K562 (cell line): ENCODE data around the gene SPEM3. TPM values are rescaled to one million over a fixed set of nuclear protein-coding genes. Genes with fewer than 3 reads are reported as not detected.

Experiments used
- CREM ChIP-seq: IDR thresholded peaks from 2 replicates; pipeline ENCODE4 v1.6.1; 2014; ENCODE audit warnings: antibody characterized with exemption, low read depth
- CXXC5 ChIP-seq: fragments of 250-450 bp; sonication (Bioruptor Pico); IDR thresholded peaks from 2 replicates; pipeline ENCODE4 v1.8.0; 2022; ENCODE audit warnings: inconsistent platforms, mild to moderate bottlenecking, moderate library complexity
- MAZ ChIP-seq, 2 experiments: fragments of 450-650 bp in 1 of 2; sonication (generic) in 1 of 2; formaldehyde crosslinking; IDR thresholded peaks in 1 of 2; conservative IDR thresholded peaks in 1 of 2; 2 replicates each; pipeline versions ENCODE4 v1.4.0 to v1.5.0; 2020; ENCODE audit warnings: mild to moderate bottlenecking in 1 of 2, missing genetic modification reagents in 1 of 2
- PCBP1 ChIP-seq: fragments of 200-400 bp; formaldehyde crosslinking; IDR thresholded peaks from 2 replicates; pipeline ENCODE4 v1.6.1; 2018; ENCODE audit warnings: mild to moderate bottlenecking, low read depth, low read length; ENCODE audit not compliant: poor library complexity, severe bottlenecking
- YY1 ChIP-seq, 3 experiments: IDR thresholded peaks; 2 replicates each; pipeline ENCODE4 v1.6.1; 2011; ENCODE audit warnings: low read length in 2 of 3, mild to moderate bottlenecking in 2 of 3, moderate library complexity in 2 of 3, borderline replicate concordance in 1 of 3, control low read depth in 1 of 3, low read depth in 1 of 3; ENCODE audit not compliant: insufficient read depth in 3 of 3, insufficient replicate concordance in 2 of 3, control insufficient read depth in 1 of 3, insufficient read length in 1 of 3; ENCODE audit errors: extremely low read depth in 1 of 3
- ZFX ChIP-seq: sonication (generic); formaldehyde crosslinking; IDR thresholded peaks from 2 replicates; pipeline ENCODE4 v1.8.0; 2022; ENCODE audit warnings: mild to moderate bottlenecking, missing genetic modification reagents, moderate library complexity
- polyA plus RNA-seq, 8 experiments: library from polyadenylated mRNA; depleted of rRNA in 4 of 8; stranded (reverse) in 5 of 8; unstranded in 3 of 8; fragments of >200 nt; fragmentation: Nextera tagmentation in 2 of 8; fragmentation: Illumina TruSeq in 1 of 8; extraction: Ambion mirVana in 2 of 8; extraction: Trizol in 1 of 8; gene quantifications; 2 replicates each; pipeline versions ENCODE4 v1.2.1 to v1.2.3, GENCODE V29; 2011 to 2014; ENCODE audit warnings: inconsistent platforms in 1 of 8, missing spikeins in 1 of 8
- total RNA-seq, 7 experiments: library from RNA; depleted of rRNA in 6 of 7; stranded (reverse); fragments of >200 nt in 6 of 7; fragmentation: Illumina TruSeq in 2 of 7; extraction: Trizol in 2 of 7; gene quantifications; 2 replicates each; pipeline versions ENCODE4 v1.2.1 to v1.2.3, GENCODE V29; 2011 to 2021; ENCODE audit warnings: low replicate concordance in 1 of 7
- TF ChIP-seq, protein P1 (sequence below), 2 experiments: fragments of 450-650 bp; conservative IDR thresholded peaks; 2 replicates each; pipeline ENCODE4 v1.6.1; 2017; ENCODE audit warnings: mild to moderate bottlenecking in 2 of 2, moderate library complexity in 2 of 2
- TF ChIP-seq, protein P2 (sequence below), 3 experiments: fragments of 200-800 bp in 1 of 3; sonication (Bioruptor generic) in 1 of 3; sonication (generic) in 1 of 3; formaldehyde crosslinking in 1 of 3; IDR thresholded peaks; 2 replicates each; pipeline versions ENCODE4 v1.6.1 to v1.8.0; 2016 to 2022; ENCODE audit warnings: mild to moderate bottlenecking in 2 of 3, missing compliant biosample characterization in 2 of 3, missing genetic modification characterization in 2 of 3, missing genetic modification reagents in 1 of 3
- TF ChIP-seq, protein P3 (sequence below), 2 experiments: fragments of 450-650 bp; IDR thresholded peaks; 2 replicates each; pipeline ENCODE4 v1.6.1; 2016
- TF ChIP-seq, protein P4 (sequence below): fragments of 250-450 bp; sonication (Bioruptor Pico); IDR thresholded peaks from 2 replicates; pipeline ENCODE4 v1.8.0; 2021; ENCODE audit warnings: moderate library complexity, mild to moderate bottlenecking, inconsistent platforms
- TF ChIP-seq, protein P5 (sequence below): fragments of 450-650 bp; IDR thresholded peaks from 2 replicates; pipeline ENCODE4 v1.6.1; 2017; ENCODE audit warnings: antibody characterized with exemption
- TF ChIP-seq, protein P6 (sequence below): sonication (generic); formaldehyde crosslinking; IDR thresholded peaks from 2 replicates; pipeline ENCODE4 v1.8.0; 2023; ENCODE audit warnings: mild to moderate bottlenecking, missing genetic modification reagents

Gene SPEM3
- total and polyA plus RNA-seq, 9 of the 15 experiments (the other 6 are each of a cell fraction or from before 2014, with no cell fraction given), result not detected

DNA sequence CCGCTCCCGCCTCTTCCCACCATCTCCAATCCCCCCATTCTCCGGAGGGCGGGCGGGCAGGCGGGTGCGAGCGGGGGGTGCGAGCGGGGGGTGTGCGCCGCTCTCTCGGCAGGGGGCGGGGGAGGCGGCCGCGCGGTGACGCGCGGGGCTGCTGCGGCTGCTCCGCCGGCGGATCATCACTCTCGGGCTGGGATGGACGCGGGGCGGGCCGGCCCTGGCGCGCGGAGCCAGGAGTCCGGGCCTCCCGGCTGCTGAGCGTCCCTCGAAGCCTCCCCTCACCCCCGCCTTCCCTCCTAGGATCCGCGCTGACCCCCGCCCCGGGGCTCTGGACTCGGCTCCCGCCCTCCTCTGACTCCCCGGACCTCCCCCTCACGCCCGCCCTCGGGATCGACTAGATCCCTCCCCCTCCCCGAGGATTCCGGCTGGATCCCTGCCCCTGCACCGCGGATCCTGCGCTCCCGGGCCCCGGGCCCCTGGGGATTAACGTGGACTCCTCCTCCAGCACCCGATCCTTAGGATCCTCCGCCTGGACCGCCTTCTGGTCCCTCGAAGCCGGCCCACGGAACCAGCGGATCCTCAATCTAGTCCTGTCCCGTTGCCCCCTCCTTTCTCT is 23.8 kb upstream of the SPEM3 start (continued):
- TF ChIP-seq, protein P1, sequence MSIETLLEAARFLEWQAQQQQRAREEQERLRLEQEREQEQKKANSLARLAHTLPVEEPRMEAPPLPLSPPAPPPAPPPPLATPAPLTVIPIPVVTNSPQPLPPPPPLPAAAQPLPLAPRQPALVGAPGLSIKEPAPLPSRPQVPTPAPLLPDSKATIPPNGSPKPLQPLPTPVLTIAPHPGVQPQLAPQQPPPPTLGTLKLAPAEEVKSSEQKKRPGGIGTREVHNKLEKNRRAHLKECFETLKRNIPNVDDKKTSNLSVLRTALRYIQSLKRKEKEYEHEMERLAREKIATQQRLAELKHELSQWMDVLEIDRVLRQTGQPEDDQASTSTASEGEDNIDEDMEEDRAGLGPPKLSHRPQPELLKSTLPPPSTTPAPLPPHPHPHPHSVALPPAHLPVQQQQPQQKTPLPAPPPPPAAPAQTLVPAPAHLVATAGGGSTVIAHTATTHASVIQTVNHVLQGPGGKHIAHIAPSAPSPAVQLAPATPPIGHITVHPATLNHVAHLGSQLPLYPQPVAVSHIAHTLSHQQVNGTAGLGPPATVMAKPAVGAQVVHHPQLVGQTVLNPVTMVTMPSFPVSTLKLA (conservative IDR thresholded peaks at IDR 0.05), result no peak
- TF ChIP-seq MAZ (CRISPR knock-in tag; conservative IDR thresholded peaks at IDR 0.05 in 1 of 2, IDR thresholded peaks at IDR 0.05 in 1 of 2), result peak in 1 of 2 experiments; percentile 75; a peak in 2 of 4 replicates
- peak; percentile 6 for TF ChIP-seq PCBP1
- TF ChIP-seq YY1 (IDR thresholded peaks at IDR 0.05; ENCODE audit: borderline replicate concordance in 1 of 3, control insufficient read depth in 1 of 3, extremely low read depth in 1 of 3, insufficient read depth in 3 of 3, insufficient read length in 1 of 3, insufficient replicate concordance in 2 of 3, low read depth in 1 of 3, low read length in 2 of 3), result peak in 1 of 3 experiments; percentile 32
- TF ChIP-seq, protein P2, sequence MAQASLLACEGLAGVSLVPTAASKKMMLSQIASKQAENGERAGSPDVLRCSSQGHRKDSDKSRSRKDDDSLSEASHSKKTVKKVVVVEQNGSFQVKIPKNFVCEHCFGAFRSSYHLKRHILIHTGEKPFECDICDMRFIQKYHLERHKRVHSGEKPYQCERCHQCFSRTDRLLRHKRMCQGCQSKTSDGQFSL (CRISPR knock-in tag; IDR thresholded peaks at IDR 0.05), result no peak; the same call in none of the 2 replicates
- TF ChIP-seq, protein P2 (tag; IDR thresholded peaks at IDR 0.05), result peak in 1 of 2 experiments; percentile 90; a peak in 2 of 4 replicates
- TF ChIP-seq, protein P3, sequence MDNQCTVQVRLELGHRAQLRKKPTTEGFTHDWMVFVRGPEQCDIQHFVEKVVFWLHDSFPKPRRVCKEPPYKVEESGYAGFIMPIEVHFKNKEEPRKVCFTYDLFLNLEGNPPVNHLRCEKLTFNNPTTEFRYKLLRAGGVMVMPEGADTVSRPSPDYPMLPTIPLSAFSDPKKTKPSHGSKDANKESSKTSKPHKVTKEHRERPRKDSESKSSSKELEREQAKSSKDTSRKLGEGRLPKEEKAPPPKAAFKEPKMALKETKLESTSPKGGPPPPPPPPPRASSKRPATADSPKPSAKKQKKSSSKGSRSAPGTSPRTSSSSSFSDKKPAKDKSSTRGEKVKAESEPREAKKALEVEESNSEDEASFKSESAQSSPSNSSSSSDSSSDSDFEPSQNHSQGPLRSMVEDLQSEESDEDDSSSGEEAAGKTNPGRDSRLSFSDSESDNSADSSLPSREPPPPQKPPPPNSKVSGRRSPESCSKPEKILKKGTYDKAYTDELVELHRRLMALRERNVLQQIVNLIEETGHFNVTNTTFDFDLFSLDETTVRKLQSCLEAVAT (IDR thresholded peaks at IDR 0.05), result 0 out of 4 replicates have a peak, but pooled peaks of 1 of the 2 experiments have one; percentile 23
- TF ChIP-seq, protein P4, sequence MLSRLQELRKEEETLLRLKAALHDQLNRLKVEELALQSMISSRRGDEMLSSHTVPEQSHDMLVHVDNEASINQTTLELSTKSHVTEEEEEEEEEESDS (CRISPR knock-in tag), result no peak
- TF ChIP-seq, protein P5, sequence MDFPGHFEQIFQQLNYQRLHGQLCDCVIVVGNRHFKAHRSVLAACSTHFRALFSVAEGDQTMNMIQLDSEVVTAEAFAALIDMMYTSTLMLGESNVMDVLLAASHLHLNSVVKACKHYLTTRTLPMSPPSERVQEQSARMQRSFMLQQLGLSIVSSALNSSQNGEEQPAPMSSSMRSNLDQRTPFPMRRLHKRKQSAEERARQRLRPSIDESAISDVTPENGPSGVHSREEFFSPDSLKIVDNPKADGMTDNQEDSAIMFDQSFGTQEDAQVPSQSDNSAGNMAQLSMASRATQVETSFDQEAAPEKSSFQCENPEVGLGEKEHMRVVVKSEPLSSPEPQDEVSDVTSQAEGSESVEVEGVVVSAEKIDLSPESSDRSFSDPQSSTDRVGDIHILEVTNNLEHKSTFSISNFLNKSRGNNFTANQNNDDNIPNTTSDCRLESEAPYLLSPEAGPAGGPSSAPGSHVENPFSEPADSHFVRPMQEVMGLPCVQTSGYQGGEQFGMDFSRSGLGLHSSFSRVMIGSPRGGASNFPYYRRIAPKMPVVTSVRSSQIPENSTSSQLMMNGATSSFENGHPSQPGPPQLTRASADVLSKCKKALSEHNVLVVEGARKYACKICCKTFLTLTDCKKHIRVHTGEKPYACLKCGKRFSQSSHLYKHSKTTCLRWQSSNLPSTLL, result peak; percentile 95
- 0 out of 2 replicates have a peak, but pooled peaks have one; percentile 12 for TF ChIP-seq ZFX (CRISPR knock-in tag)
- TF ChIP-seq CXXC5, result 0 out of 2 replicates have a peak, but pooled peaks have one; percentile 42
- TF ChIP-seq, protein P6, sequence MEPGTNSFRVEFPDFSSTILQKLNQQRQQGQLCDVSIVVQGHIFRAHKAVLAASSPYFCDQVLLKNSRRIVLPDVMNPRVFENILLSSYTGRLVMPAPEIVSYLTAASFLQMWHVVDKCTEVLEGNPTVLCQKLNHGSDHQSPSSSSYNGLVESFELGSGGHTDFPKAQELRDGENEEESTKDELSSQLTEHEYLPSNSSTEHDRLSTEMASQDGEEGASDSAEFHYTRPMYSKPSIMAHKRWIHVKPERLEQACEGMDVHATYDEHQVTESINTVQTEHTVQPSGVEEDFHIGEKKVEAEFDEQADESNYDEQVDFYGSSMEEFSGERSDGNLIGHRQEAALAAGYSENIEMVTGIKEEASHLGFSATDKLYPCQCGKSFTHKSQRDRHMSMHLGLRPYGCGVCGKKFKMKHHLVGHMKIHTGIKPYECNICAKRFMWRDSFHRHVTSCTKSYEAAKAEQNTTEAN (CRISPR knock-in tag), result no peak
- TF ChIP-seq CREM, result peak; percentile 40
